ENCODE data around the gene TEX50.
"Not testable (repeated sequence)": the region's sequence is repeated elsewhere in the genome, so short reads cannot be mapped to it uniquely, and the experiment has no call there.

The TEX50 gene

GRCh38 chr1:173635116-173635515 lies at the start of gene TEX50:
Gene TEX50, plus strand, starts transcription at chr1:173635338. Its CDS starts 184 bp downstream, at chr1:173635522.
- no peak for ATAC-seq (ENCODE audit: insufficient read depth, low read depth)

GRCh38 chr1:173590557-173590956 lies 44.6 kb upstream of the TEX50 start:
- Histone ChIP-seq H4K20me1 (ENCODE audit: insufficient read depth, low read length) (no peaks in the 10 kb centered on the region), H3K27ac (ENCODE audit: low read length) (no peak overlapping the region), H3K4me2 (ENCODE audit: insufficient read depth, low read length) (no peak overlapping the region), H3K9ac (ENCODE audit: low read depth, low read length) (no peak overlapping the region), H3K27me3 (ENCODE audit: insufficient read depth, low read length, poor library complexity) (no peaks in the 10 kb centered on the region), H3K4me3 (ENCODE audit: low read depth in 1 of 2, low read length in 2 of 2) (no peak overlapping the region), H3K4me1 (ENCODE audit: insufficient read depth, low read length) (no peaks in the 10 kb centered on the region), H3K9me3 (ENCODE audit: insufficient read depth, low read length, severe bottlenecking) (no peaks in the 10 kb centered on the region), H2AFZ (ENCODE audit: low read depth, low read length) (no peak overlapping the region), H3K79me2 (ENCODE audit: insufficient read depth, low read length) (no peaks in the 10 kb centered on the region), H3K36me3 (ENCODE audit: insufficient read depth, low read length) (no peaks in the 10 kb centered on the region)
- ATAC-seq (ENCODE audit: insufficient read depth, low read depth) (no peak), DNase-seq (no peak)
- TF ChIP-seq EZH2 (IDR thresholded peaks at IDR 0.05; ENCODE audit: borderline replicate concordance, low read depth, low read length, severe bottlenecking): no peak
- TF ChIP-seq CTCF (IDR thresholded peaks at IDR 0.05; ENCODE audit: borderline replicate concordance, extremely low read depth, low read length, poor library complexity, severe bottlenecking): no peak

More at GRCh38 chr1:173635116-173635515, at the start of gene TEX50:
- Histone ChIP-seq H3K4me3 (ENCODE audit: low read depth in 1 of 2, low read length in 2 of 2) (no peak within 1 kb of the TSS), H2AFZ (ENCODE audit: low read depth, low read length) (no peak within 1 kb of the TSS), H3K36me3 (ENCODE audit: insufficient read depth, low read length) (no peaks in the 10 kb centered on the region), H4K20me1 (ENCODE audit: insufficient read depth, low read length) (no peaks in the 10 kb centered on the region), H3K4me1 (ENCODE audit: insufficient read depth, low read length) (no peaks in the 10 kb centered on the region), H3K4me2 (ENCODE audit: insufficient read depth, low read length) (no peak within 1 kb of the TSS), H3K79me2 (ENCODE audit: insufficient read depth, low read length) (no peaks in the 10 kb centered on the region), H3K9me3 (ENCODE audit: insufficient read depth, low read length, severe bottlenecking) (no peaks in the 10 kb centered on the region), H3K9ac (ENCODE audit: low read depth, low read length) (no peak within 1 kb of the TSS), H3K27me3 (ENCODE audit: insufficient read depth, low read length, poor library complexity) (no peaks in the 10 kb centered on the region), H3K27ac (ENCODE audit: low read length) (no peak within 1 kb of the TSS)
- TF ChIP-seq CTCF (IDR thresholded peaks at IDR 0.05; ENCODE audit: borderline replicate concordance, extremely low read depth, low read length, poor library complexity, severe bottlenecking) (no peak), EZH2 (IDR thresholded peaks at IDR 0.05; ENCODE audit: borderline replicate concordance, low read depth, low read length, severe bottlenecking) (no peak)
- DNase-seq: no peak

GRCh38 chr1:173591138-173591537 lies 44.0 kb upstream of the TEX50 start:
- not testable (repeated sequence) for H3K4me1 ChIP-seq (ENCODE audit: insufficient read depth, low read length); H2AFZ ChIP-seq (ENCODE audit: low read depth, low read length); DNase-seq; H3K4me2 ChIP-seq (ENCODE audit: insufficient read depth, low read length); H3K27me3 ChIP-seq (ENCODE audit: insufficient read depth, low read length, poor library complexity); H3K9ac ChIP-seq (ENCODE audit: low read depth, low read length); H3K27ac ChIP-seq (ENCODE audit: low read length); H3K9me3 ChIP-seq (ENCODE audit: insufficient read depth, low read length, severe bottlenecking); ATAC-seq (ENCODE audit: insufficient read depth, low read depth); H4K20me1 ChIP-seq (ENCODE audit: insufficient read depth, low read length); H3K79me2 ChIP-seq (ENCODE audit: insufficient read depth, low read length); H3K4me3 ChIP-seq (ENCODE audit: low read depth in 1 of 2, low read length in 2 of 2); H3K36me3 ChIP-seq (ENCODE audit: insufficient read depth, low read length)

- Histone ChIP-seq H3K27ac (ENCODE audit: low read length) (no peak overlapping the region), H3K27me3 (ENCODE audit: insufficient read depth, low read length, poor library complexity) (no peaks in the 10 kb centered on the region), H3K79me2 (ENCODE audit: insufficient read depth, low read length) (no peaks in the 10 kb centered on the region), H3K4me3 (ENCODE audit: low read depth in 1 of 2, low read length in 2 of 2) (no peak overlapping the region), H3K4me1 (ENCODE audit: insufficient read depth, low read length) (no peaks in the 10 kb centered on the region), H3K4me2 (ENCODE audit: insufficient read depth, low read length) (no peak overlapping the region), H3K9ac (ENCODE audit: low read depth, low read length) (no peak overlapping the region), H4K20me1 (ENCODE audit: insufficient read depth, low read length) (no peaks in the 10 kb centered on the region), H2AFZ (ENCODE audit: low read depth, low read length) (no peak overlapping the region), H3K36me3 (ENCODE audit: insufficient read depth, low read length) (no peaks in the 10 kb centered on the region), H3K9me3 (ENCODE audit: insufficient read depth, low read length, severe bottlenecking) (peaks cover 3% of the 10 kb centered on the region)
- DNase-seq (no peak), ATAC-seq (ENCODE audit: insufficient read depth, low read depth) (no peak)
- TF ChIP-seq EZH2 (IDR thresholded peaks at IDR 0.05; ENCODE audit: borderline replicate concordance, low read depth, low read length, severe bottlenecking) (no peak), CTCF (IDR thresholded peaks at IDR 0.05; ENCODE audit: borderline replicate concordance, extremely low read depth, low read length, poor library complexity, severe bottlenecking) (no peak)
Observed at GRCh38 chr1:173596097-173596825, 38.9 kb upstream of the TEX50 start.

All from DND-41 (cell line).